ENCODE measurements around the gene C19orf81. TPM values are rescaled to one million over a fixed set of nuclear protein-coding genes. Genes with fewer than 3 reads are reported as not detected.
A peak's percentile ranks its signal among the peaks of the same experiment; 100 is the strongest.

Gene C19orf81
- total and polyA plus RNA-seq, 9 of the 15 experiments (the other 6 are each of a cell fraction or from before 2014, with no cell fraction given) = 2.5 to 42.9 (median 33.0) TPM; not detected in 4

- TF ChIP-seq CHAMP1 (IDR thresholded peaks at IDR 0.05) (no peak), PRPF4 (IDR thresholded peaks at IDR 0.05; ENCODE audit: insufficient read depth, low read depth, low read length, poor library complexity, severe bottlenecking) (no peak), ZNF785 (CRISPR knock-in tag; IDR thresholded peaks at IDR 0.05) (no peak), ZBED1 (IDR thresholded peaks at IDR 0.05) (no peak), NR2C2 (CRISPR knock-in tag; IDR thresholded peaks at IDR 0.05) (no peak), NR2C2 (tag; IDR thresholded peaks at IDR 0.05) (no peak), FOXM1 (IDR thresholded peaks at IDR 0.05; ENCODE audit: low read depth) (0 out of 2 replicates have a peak, but pooled peaks have one; percentile 18), FOXM1 (CRISPR knock-in tag; IDR thresholded peaks at IDR 0.05; ENCODE audit: low read depth) (no peak), ZNF354B (CRISPR knock-in tag; IDR thresholded peaks at IDR 0.05) (no peak), CBX8 (IDR thresholded peaks at IDR 0.05; ENCODE audit: borderline replicate concordance, extremely low read depth, low read depth, low read length, poor library complexity, severe bottlenecking) (no peak), ZNF347 (CRISPR knock-in tag; IDR thresholded peaks at IDR 0.05; ENCODE audit: low read depth) (no peak), TCF7 (IDR thresholded peaks at IDR 0.05; ENCODE audit: borderline replicate concordance) (no peak), SP2 (IDR thresholded peaks at IDR 0.05; ENCODE audit: extremely low read depth, low read depth, low read length, poor library complexity, severe bottlenecking) (no peak), RNF2 (IDR thresholded peaks at IDR 0.05) (no peak), ZEB2 (IDR thresholded peaks at IDR 0.05) (no peak), ZFP36 (IDR thresholded peaks at IDR 0.05; ENCODE audit: low read depth, low read length, partially characterized antibody) (no peak), JUNB (CRISPR knock-in tag; conservative IDR thresholded peaks at IDR 0.05) (no peak), BCOR (IDR thresholded peaks at IDR 0.05) (no peak), ZNF766 (CRISPR knock-in tag; conservative IDR thresholded peaks at IDR 0.05) (peak; percentile 92), ZNF644 (tag; IDR thresholded peaks at IDR 0.05; ENCODE audit: low read depth) (peak; percentile 35; the same call in 1 of the 2 replicates)
- TF ChIP-seq, protein P1, sequence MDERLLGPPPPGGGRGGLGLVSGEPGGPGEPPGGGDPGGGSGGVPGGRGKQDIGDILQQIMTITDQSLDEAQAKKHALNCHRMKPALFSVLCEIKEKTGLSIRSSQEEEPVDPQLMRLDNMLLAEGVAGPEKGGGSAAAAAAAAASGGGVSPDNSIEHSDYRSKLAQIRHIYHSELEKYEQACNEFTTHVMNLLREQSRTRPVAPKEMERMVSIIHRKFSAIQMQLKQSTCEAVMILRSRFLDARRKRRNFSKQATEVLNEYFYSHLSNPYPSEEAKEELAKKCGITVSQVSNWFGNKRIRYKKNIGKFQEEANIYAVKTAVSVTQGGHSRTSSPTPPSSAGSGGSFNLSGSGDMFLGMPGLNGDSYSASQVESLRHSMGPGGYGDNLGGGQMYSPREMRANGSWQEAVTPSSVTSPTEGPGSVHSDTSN (CRISPR knock-in tag; IDR thresholded peaks at IDR 0.05; ENCODE audit: low read depth) = no peak
- TF ChIP-seq, protein P1 (tag; conservative IDR thresholded peaks at IDR 0.05; ENCODE audit: low read depth) = no peak
Measured at GRCh38 chr19:50639121-50640112, 9.8 kb upstream of the C19orf81 start, which contains the start of gene SYT3 (continued).

Measured in K562 (cell line).